ENCODE data around the gene TSFM. TPM values are rescaled to one million over a fixed set of nuclear protein-coding genes. Genes with fewer than 3 reads are reported as not detected.

The TSFM gene
- total RNA-seq, 4 donors from 2014 or later, result 19.6 to 35.4 (median 29.1) TPM

DNA sequence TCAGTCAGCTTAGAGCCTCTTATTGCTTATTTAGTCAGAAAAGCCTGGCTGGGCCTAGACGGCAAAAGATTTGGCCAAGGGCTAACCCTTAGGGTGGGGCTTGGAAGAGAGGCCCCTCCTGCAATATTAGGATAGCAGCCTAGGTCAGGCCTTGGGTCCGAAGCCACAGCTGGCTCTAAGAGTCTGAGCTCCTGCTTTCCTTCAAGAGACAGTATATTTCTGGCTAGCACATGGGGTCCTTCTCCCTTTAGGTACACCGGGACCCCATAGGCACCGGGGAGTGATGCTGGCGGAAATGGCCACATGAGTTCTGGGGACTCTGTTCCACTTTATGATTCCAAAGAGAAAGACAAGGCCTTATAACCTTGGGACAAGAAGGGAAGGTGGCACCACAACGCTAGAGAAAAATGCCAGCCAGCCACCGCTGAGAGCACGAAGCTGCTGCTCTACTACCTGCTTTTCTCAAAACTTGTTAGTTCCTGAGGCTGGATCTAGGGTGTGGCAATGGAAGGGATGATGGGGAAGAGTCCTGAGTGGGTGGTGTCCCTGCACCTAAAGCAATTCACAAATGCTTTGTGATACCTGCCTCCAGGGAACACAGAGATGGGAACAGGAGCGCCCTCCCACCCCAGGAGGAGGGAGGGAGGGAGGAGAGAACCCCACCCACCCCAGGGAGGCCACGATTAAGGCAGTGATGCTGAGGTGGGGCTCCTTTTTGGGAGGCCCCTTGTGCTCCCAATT, 39.1 kb downstream of the TSFM start:
- 65% methylated on average over 10 of the region's 10 CpGs for WGBS
- H3K27me3 ChIP-seq, result no peaks in the 10 kb centered on the region
- H3K4me3 ChIP-seq, result no peak overlapping the region
- DNase-seq (ENCODE audit: low spot score in 2 of 2), result no peak
- peaks cover 74% of the 10 kb centered on the region for H3K36me3 ChIP-seq
- no peak for TF ChIP-seq POLR2A (IDR thresholded peaks at IDR 0.05)
- no peak for TF ChIP-seq POLR2AphosphoS5 (IDR thresholded peaks at IDR 0.05)
- TF ChIP-seq EP300 (IDR thresholded peaks at IDR 0.05), result no peak
- TF ChIP-seq, protein P1, sequence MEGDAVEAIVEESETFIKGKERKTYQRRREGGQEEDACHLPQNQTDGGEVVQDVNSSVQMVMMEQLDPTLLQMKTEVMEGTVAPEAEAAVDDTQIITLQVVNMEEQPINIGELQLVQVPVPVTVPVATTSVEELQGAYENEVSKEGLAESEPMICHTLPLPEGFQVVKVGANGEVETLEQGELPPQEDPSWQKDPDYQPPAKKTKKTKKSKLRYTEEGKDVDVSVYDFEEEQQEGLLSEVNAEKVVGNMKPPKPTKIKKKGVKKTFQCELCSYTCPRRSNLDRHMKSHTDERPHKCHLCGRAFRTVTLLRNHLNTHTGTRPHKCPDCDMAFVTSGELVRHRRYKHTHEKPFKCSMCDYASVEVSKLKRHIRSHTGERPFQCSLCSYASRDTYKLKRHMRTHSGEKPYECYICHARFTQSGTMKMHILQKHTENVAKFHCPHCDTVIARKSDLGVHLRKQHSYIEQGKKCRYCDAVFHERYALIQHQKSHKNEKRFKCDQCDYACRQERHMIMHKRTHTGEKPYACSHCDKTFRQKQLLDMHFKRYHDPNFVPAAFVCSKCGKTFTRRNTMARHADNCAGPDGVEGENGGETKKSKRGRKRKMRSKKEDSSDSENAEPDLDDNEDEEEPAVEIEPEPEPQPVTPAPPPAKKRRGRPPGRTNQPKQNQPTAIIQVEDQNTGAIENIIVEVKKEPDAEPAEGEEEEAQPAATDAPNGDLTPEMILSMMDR (IDR thresholded peaks at IDR 0.05), result no peak
- no peak overlapping the region for H3K27ac ChIP-seq
- no peaks in the 10 kb centered on the region for H3K9me3 ChIP-seq
- H3K4me1 ChIP-seq, result peaks cover 36% of the 10 kb centered on the region

DNA sequence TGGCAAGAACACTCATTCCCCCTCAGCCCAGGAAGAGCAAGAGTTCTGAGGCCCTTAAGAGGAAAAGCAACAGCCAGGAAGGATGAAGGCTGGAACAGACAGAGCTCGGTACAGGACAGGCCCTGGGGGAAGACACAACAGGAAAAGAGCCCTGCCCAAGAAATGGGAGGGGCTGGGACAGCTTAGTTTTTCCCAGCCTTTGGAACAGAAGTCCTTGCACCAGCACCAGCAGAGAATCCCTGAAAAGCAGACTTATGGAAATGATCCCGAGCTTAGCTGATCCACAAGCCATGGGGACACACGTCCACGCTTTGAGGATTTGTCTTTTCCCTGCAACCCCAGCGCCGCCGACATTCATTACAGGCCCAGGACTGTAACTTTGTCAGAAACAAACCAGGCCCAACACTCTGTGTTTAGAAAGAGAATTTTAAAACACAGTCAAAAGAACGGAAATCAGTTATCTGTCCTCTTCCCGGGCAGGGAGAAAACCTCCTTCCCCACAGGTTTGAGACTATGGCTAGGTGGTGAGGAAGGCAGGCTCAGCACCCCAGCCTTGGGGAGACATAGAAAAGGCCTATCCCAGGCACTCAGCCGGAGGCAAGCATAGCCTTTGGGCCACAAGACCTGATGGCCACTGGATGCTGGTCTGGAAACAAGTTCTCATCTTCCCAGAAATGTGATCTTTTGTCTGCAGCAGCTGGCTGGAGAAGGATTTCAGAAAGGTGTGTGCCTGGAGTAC, 40.0 kb downstream of the TSFM start:
- Histone ChIP-seq H3K27me3 (no peaks in the 10 kb centered on the region), H3K36me3 (peaks cover 83% of the 10 kb centered on the region), H3K9me3 (no peaks in the 10 kb centered on the region), H3K4me1 (peaks cover 27% of the 10 kb centered on the region), H3K27ac (no peak overlapping the region), H3K4me3 (no peak overlapping the region)
- TF ChIP-seq EP300 (IDR thresholded peaks at IDR 0.05), result no peak
- TF ChIP-seq, protein P1 (IDR thresholded peaks at IDR 0.05), result no peak
- TF ChIP-seq POLR2A (IDR thresholded peaks at IDR 0.05), result no peak
- TF ChIP-seq POLR2AphosphoS5 (IDR thresholded peaks at IDR 0.05), result no peak
- no peak for DNase-seq (ENCODE audit: low spot score in 2 of 2)
- WGBS, result 67% methylated on average over 10 of the region's 10 CpGs

DNA sequence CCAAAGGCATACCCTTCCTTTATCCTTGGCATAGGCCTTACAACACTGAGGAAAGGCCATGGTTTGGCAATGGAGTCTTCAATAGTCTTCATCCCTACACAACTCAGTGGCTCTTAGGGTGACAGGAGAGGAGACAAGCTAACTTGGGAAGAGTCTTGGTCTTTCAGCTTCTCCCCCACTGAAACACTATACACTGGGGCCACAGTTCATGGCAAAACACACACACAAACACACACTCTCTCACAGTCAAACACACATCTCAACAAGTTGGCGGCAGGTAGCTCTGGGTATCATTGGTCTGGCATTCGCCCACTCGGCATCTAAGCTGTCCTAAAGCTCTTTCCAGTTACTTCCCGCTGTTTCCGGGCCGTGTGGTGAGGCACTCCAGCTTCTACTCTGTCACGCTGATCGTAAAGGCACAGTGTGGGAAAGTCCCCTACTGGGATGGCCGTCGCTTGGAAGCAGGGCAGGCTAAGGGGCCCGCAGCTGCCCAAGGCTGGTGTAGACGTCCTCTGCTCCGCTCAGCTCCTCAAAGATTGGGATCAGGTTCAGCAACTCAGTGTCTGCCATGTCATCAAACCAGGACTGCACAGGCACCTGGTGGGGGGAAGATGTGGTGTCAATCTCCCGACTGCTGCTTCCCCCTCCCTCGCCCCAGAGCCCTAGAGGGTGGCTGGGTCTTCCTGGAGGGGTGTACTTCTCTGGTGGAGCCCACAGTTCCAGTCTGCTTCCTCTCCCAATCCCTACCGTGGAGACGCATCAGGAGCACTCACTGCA, 40.7 kb downstream of the TSFM start:
- no peak overlapping the region for H3K4me3 ChIP-seq
- H3K27me3 ChIP-seq, result no peaks in the 10 kb centered on the region
- no peak overlapping the region for H3K27ac ChIP-seq
- no peak for TF ChIP-seq POLR2A (IDR thresholded peaks at IDR 0.05)
- TF ChIP-seq, protein P1 (IDR thresholded peaks at IDR 0.05), result no peak
- TF ChIP-seq POLR2AphosphoS5 (IDR thresholded peaks at IDR 0.05), result no peak
- no peak for TF ChIP-seq EP300 (IDR thresholded peaks at IDR 0.05)
- 76% methylated on average over 15 of the region's 17 CpGs for WGBS
- no peaks in the 10 kb centered on the region for H3K9me3 ChIP-seq
- peaks cover 89% of the 10 kb centered on the region for H3K36me3 ChIP-seq
- peaks cover 22% of the 10 kb centered on the region for H3K4me1 ChIP-seq
- no peak for DNase-seq (ENCODE audit: low spot score in 2 of 2)

DNA sequence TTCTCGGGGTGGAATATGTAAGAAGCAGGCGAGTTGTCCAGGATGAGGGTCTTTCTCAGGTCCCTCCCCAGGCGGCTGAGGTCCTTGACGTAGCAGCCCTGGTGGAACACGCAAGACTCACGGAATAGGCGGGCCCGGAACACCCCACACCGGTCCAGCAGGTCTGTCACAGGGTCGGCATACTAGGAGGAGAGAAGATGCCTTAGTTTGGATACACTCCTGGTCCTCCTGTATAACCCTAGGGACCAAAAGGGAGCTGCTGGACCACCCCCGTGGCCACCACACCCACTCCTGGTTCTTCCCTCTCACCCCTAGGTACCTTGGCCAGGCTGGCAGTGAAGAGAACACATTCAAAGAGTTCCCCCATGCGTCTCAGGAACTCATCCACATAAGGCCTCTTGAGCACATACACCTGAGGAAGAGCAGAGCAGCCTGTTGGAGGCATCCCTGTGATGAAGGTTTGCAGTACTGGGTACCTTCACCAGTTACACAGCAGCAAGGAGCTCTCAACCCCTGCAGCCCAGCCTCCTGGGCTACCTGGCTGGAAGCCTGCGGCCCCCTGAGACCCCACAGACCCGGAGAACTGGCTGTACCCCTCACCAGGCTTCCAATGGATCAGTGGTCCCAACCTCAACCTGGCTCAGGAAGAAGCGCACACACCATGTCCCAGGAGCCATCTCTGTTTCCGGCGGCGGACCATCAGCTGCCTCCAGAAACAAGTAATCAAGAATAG, 41.5 kb downstream of the TSFM start:
- peaks cover 91% of the 10 kb centered on the region for H3K36me3 ChIP-seq
- no peak for DNase-seq (ENCODE audit: low spot score in 2 of 2)
- no peaks in the 10 kb centered on the region for H3K27me3 ChIP-seq
- peaks cover 20% of the 10 kb centered on the region for H3K4me1 ChIP-seq
- H3K27ac ChIP-seq, result no peak overlapping the region
- TF ChIP-seq EP300 (IDR thresholded peaks at IDR 0.05), result no peak
- TF ChIP-seq, protein P1 (IDR thresholded peaks at IDR 0.05), result no peak
- no peak for TF ChIP-seq POLR2AphosphoS5 (IDR thresholded peaks at IDR 0.05)
- TF ChIP-seq POLR2A (IDR thresholded peaks at IDR 0.05), result no peak
- H3K9me3 ChIP-seq, result no peaks in the 10 kb centered on the region
- no peak overlapping the region for H3K4me3 ChIP-seq
- 91% methylated on average over 15 of the region's 18 CpGs for WGBS

All from suprapubic skin (tissue), 4 donors.